GM12874 (cell line): Measurements from ENCODE around the gene EFNB2.
A peak's percentile ranks its signal among the peaks of the same experiment; 100 is the strongest.

Source experiments
- CTCF ChIP-seq: IDR thresholded peaks from 2 replicates; pipeline ENCODE4 v1.5.1; 2011; ENCODE audit warnings: low read depth, mild to moderate bottlenecking, control low read depth, low read length, moderate library complexity; ENCODE audit not compliant: insufficient read depth

Gene EFNB2

GRCh38 chr13:106533101-106533942 is 2.1 kb downstream of the EFNB2 start:
- peak; percentile 42 for TF ChIP-seq CTCF

GRCh38 chr13:106532111-106532929 is 3.1 kb downstream of the EFNB2 start:
- TF ChIP-seq CTCF = no peak

- TF ChIP-seq CTCF = no peak
Measured at GRCh38 chr13:106530980-106531481, 4.4 kb downstream of the EFNB2 start.

- no peak for TF ChIP-seq CTCF
Measured at GRCh38 chr13:106530171-106530851, 5.2 kb downstream of the EFNB2 start.

GRCh38 chr13:106529415-106530170 is 5.9 kb downstream of the EFNB2 start:
- no peak for TF ChIP-seq CTCF

GRCh38 chr13:106528718-106529414 is 6.6 kb downstream of the EFNB2 start:
- TF ChIP-seq CTCF = no peak
